CD4-positive, alpha-beta T cell (primary cell): ENCODE results near the gene ABHD4. TPM values are rescaled to one million over a fixed set of nuclear protein-coding genes. Genes with fewer than 3 reads are reported as not detected.
"Not testable (repeated sequence)": the region's sequence is repeated elsewhere in the genome, so short reads cannot be mapped to it uniquely, and the experiment has no call there.

Experiments used
- ATAC-seq: fragments of 200-7000 bp; cut with Tn5 transposase; one replicate; pipeline ENCODE4 v1.10.0; 2022; ENCODE audit warnings: mild to moderate bottlenecking; ENCODE audit not compliant: poor library complexity
- CTCF ChIA-PET: fragments of 350-600 bp; sonication (Branson Sonifier 250); formaldehyde crosslinking; loops from one replicate; lab custom pipeline; 2021; ENCODE audit warnings: antibody characterized with exemption, inconsistent platforms; lab: Charles Lee
- POLR2A ChIA-PET: fragments of 350-600 bp; sonication (Branson Sonifier 250); formaldehyde crosslinking; loops from one replicate; lab custom pipeline; 2021; ENCODE audit warnings: antibody characterized with exemption, inconsistent platforms; lab: Charles Lee
- DNase-seq, 14 experiments: peaks; one replicate each; pipeline ENCODE4 v3.0.0-alpha.2; 2013 to 2020; ENCODE audit warnings: mixed read lengths in 2 of 14
- H3K27ac ChIP-seq, 2 donors: one replicate each; pipeline versions ENCODE4 v1.5.1 to v1.7.0; 2013; ENCODE audit warnings: low read length in 2 of 2, low read depth in 1 of 2, mild to moderate bottlenecking in 1 of 2
- H3K27me3 ChIP-seq, 2 experiments: 1 replicate in 1 of 2; 2 replicates in 1 of 2; pipeline versions ENCODE4 v1.6.1 to v1.7.0; 2013; ENCODE audit warnings: low read length in 2 of 2, control low read depth in 1 of 2, mild to moderate bottlenecking in 1 of 2, moderate library complexity in 1 of 2; ENCODE audit not compliant: insufficient read depth in 2 of 2, control insufficient read depth in 1 of 2
- H3K36me3 ChIP-seq: one replicate; pipeline ENCODE4 v1.6.1; 2013; ENCODE audit warnings: low read length, control low read depth; ENCODE audit not compliant: insufficient read depth
- H3K4me1 ChIP-seq: one replicate; pipeline ENCODE4 v1.6.1; 2013; ENCODE audit warnings: low read length, control low read depth; ENCODE audit not compliant: insufficient read depth
- H3K4me3 ChIP-seq: one replicate; pipeline ENCODE4 v1.5.1; 2013; ENCODE audit warnings: mild to moderate bottlenecking, low read length, moderate library complexity
- H3K9me3 ChIP-seq, 2 experiments: 1 replicate in 1 of 2; 2 replicates in 1 of 2; pipeline versions ENCODE4 v1.6.1 to v1.7.0; 2013; ENCODE audit warnings: low read length in 2 of 2, mild to moderate bottlenecking in 2 of 2, control low read depth in 1 of 2, moderate library complexity in 1 of 2; ENCODE audit not compliant: control insufficient read depth in 1 of 2, insufficient read depth in 1 of 2
- H3K27ac Mint-ChIP-seq: one replicate; pipeline ENCODE4 v1.8.0; 2020; ENCODE audit warnings: mixed read lengths
- H3K27me3 Mint-ChIP-seq: one replicate; pipeline ENCODE4 v1.8.0; 2021; ENCODE audit warnings: mixed read lengths
- H3K36me3 Mint-ChIP-seq: one replicate; pipeline ENCODE4 v1.8.0; 2021; ENCODE audit warnings: low read depth, mixed read lengths
- H3K4me1 Mint-ChIP-seq: one replicate; pipeline ENCODE4 v1.8.0; 2021; ENCODE audit warnings: low read depth, mixed read lengths
- H3K4me3 Mint-ChIP-seq: one replicate; pipeline ENCODE4 v1.8.0; 2020; ENCODE audit warnings: mild to moderate bottlenecking, mixed read lengths
- H3K9me3 Mint-ChIP-seq: one replicate; pipeline ENCODE4 v1.8.0; 2020; ENCODE audit warnings: mixed read lengths
- CTCF ChIP-seq: fragments of 200-600 bp; IDR thresholded peaks from one replicate; pipeline ENCODE4 v1.8.0; 2022; ENCODE audit warnings: antibody characterized with exemption, mild to moderate bottlenecking
- intact Hi-C, 2 experiments: fragments of 100-400 bp; cut with DNase I in 1 of 2; cut with micrococcal nuclease in 1 of 2; formaldehyde crosslinking; loops; one replicate each; pipeline versions ENCODE4 v1.15.1 to v1.9.0; 2023 to 2025; cut with DNase I, micrococcal nuclease
- total RNA-seq, 174 experiments: library from RNA in 2 of 174; stranded (reverse) in 2 of 174; gene quantifications; one replicate each; pipeline ENCODE4 v1.2.3 and lab custom pipeline; 2021 to 2026

Gene ABHD4
- total RNA-seq, 2 experiments from 2014 or later: 7.1 to 8.9 TPM

- ChIA-PET CTCF (interaction anchor here (1.1 to 6.7 kb wide), 5 partner anchors 9 to 30 kb away, joined by 3 to 87 read pairs (median 12); no protein-coding TSS in a partner anchor), POLR2A (interaction anchor here (1.2 to 7.3 kb wide), 4 partner anchors 16 to 179 kb away, joined by 3 to 137 read pairs (median 63); partner anchors contain the start of gene OXA1L)
- H3K27me3 ChIP-seq: no peaks in the 10 kb centered on the region
- H3K27ac ChIP-seq: peak overlapping the region; percentile 92 to 96
- ATAC-seq (no peak), DNase-seq (no peak)
- H3K27me3 Mint-ChIP-seq: no peaks in the 10 kb centered on the region
- H3K4me3 ChIP-seq: peak overlapping the region; percentile 82
- peaks cover 56% of the 10 kb centered on the region for H3K36me3 Mint-ChIP-seq
- H3K27ac Mint-ChIP-seq: peak overlapping the region; percentile 98
- peaks cover 80% of the 10 kb centered on the region for H3K4me1 Mint-ChIP-seq
- H3K4me1 ChIP-seq: peaks cover 52% of the 10 kb centered on the region
- intact Hi-C loops: loop anchor here (2.0 to 10.0 kb wide), 7 partner anchors 16 to 715 kb away; partner anchors contain the start of genes HOMEZ (in 1 of the 2), OXA1L (in 1 of the 2) and PPP1R3E (in 1 of the 2)
- no peaks in the 10 kb centered on the region for H3K9me3 ChIP-seq
- no peak for TF ChIP-seq CTCF
- H3K9me3 Mint-ChIP-seq: no peaks in the 10 kb centered on the region
- peak overlapping the region; percentile 96 for H3K4me3 Mint-ChIP-seq
- H3K36me3 ChIP-seq: no peaks in the 10 kb centered on the region
Measured at GRCh38 chr14:22587247-22587646, 10.9 kb upstream of the ABHD4 start.

- H3K9me3 Mint-ChIP-seq, H3K9me3 ChIP-seq, H3K27me3 Mint-ChIP-seq, H3K36me3 ChIP-seq, ATAC-seq, H3K27me3 ChIP-seq: not testable (repeated sequence)
- H3K4me3 Mint-ChIP-seq: peak overlapping the region; percentile 96
- H3K4me1 Mint-ChIP-seq: peaks cover 74% of the 10 kb centered on the region
- H3K27ac Mint-ChIP-seq: peak overlapping the region; percentile 98
- POLR2A ChIA-PET: interaction anchor here (0.6 to 7.3 kb wide), 16 partner anchors 12 to 674 kb away, joined by 3 to 137 read pairs (median 6); partner anchors contain the start of genes ABHD4, LRP10 and OXA1L
- H3K27ac ChIP-seq: peak overlapping the region; percentile 92 to 96
- intact Hi-C loops: loop anchor here (2.0 to 10.0 kb wide), 9 partner anchors 17 to 714 kb away; partner anchors contain the start of genes HOMEZ (in 1 of the 2), OXA1L (in 1 of the 2) and PPP1R3E (in 1 of the 2)
- DNase-seq: peak in 3 of 14 experiments; percentile 57 to 60 (median 60)
- H3K4me3 ChIP-seq: peak overlapping the region; percentile 82
- CTCF ChIA-PET: interaction anchor here (0.9 to 6.7 kb wide), 8 partner anchors 9 to 178 kb away, joined by 3 to 87 read pairs (median 4); partner anchors contain the start of genes ABHD4 and OXA1L
- H3K4me1 ChIP-seq: peaks cover 46% of the 10 kb centered on the region
- H3K36me3 Mint-ChIP-seq: peaks cover 56% of the 10 kb centered on the region
Measured at GRCh38 chr14:22587677-22588422, 10.2 kb upstream of the ABHD4 start.

DNA sequence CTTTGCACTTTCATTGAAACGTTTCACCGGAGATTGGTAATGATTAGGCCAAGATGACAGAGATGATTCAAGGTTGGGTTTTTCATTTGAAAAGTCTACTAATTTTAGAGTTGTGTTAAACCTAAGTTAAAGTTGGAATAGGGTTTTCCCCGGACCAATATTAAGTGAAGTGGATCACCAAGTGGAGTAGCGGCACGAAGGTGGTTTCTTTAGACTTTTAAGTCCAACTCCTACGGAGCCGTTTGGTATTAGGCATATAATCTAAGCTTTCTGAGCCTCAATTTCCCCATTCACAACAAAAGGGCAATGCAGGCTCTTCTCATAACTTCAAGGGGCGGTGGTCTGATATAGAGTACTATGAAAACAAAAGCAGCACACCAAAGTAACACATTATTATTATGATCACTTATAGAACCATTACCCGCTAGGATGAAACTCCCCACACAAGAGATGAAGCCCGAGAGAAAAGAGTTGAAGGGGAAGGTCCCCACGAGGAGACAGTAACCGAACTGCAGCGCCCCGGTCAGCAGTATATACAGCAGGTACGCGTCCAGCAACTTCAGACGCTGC is 9.5 kb upstream of the ABHD4 start:
- DNase-seq (peak in 3 of 14 experiments; percentile 30 to 70 (median 66)), ATAC-seq (no peak)
- Mint-ChIP-seq H3K4me1 (peaks cover 67% of the 10 kb centered on the region), H3K27ac (peak overlapping the region; percentile 98), H3K4me3 (peak overlapping the region; percentile 96), H3K27me3 (no peaks in the 10 kb centered on the region), H3K9me3 (no peaks in the 10 kb centered on the region), H3K36me3 (peaks cover 51% of the 10 kb centered on the region)
- intact Hi-C loops: loop anchor here (1.0 to 10.0 kb wide), 9 partner anchors 18 to 714 kb away; partner anchors contain the start of genes OXA1L (in 2 of the 2), HOMEZ (in 1 of the 2) and PPP1R3E (in 1 of the 2)
- H3K27me3 ChIP-seq: no peaks in the 10 kb centered on the region
- H3K4me3 ChIP-seq: peak overlapping the region; percentile 82
- H3K27ac ChIP-seq: peak overlapping the region; percentile 92 to 96
- no peaks in the 10 kb centered on the region for H3K36me3 ChIP-seq
- peaks cover 44% of the 10 kb centered on the region for H3K4me1 ChIP-seq
- CTCF ChIA-PET: interaction anchor here (0.7 to 6.7 kb wide), 13 partner anchors 11 to 675 kb away, joined by 3 to 87 read pairs (median 5); partner anchors contain the start of genes ABHD4 and OXA1L
- POLR2A ChIA-PET: interaction anchor here (0.6 to 7.3 kb wide), 37 partner anchors 9 to 865 kb away, joined by 3 to 137 read pairs (median 5); partner anchors contain the start of genes ABHD4, ACIN1, C14orf119 and HAUS4
- TF ChIP-seq CTCF: no peak
- H3K9me3 ChIP-seq: no peaks in the 10 kb centered on the region
